H1 (cell line): ENCODE data around the gene CD63. TPM values are rescaled to one million over a fixed set of nuclear protein-coding genes. Genes with fewer than 3 reads are reported as not detected.

Experiments used
- CTCF ChIA-PET: fragments of 300-600 bp; sonication (Branson Sonifier 250); formaldehyde crosslinking; loops from one replicate; lab custom pipeline; 2021; ENCODE audit not compliant: partially characterized antibody; lab: Charles Lee
- POLR2A ChIA-PET: fragments of 300-600 bp; sonication (Branson Sonifier 250); formaldehyde crosslinking; loops from one replicate; lab custom pipeline; 2021; ENCODE audit warnings: inconsistent platforms; ENCODE audit not compliant: partially characterized antibody; lab: Charles Lee
- DNase-seq, 2 experiments: peaks; one replicate each; pipeline versions ENCODE4 v3.0.0 to v3.0.0-alpha.2; 2010 to 2022; ENCODE audit warnings: low spot score in 2 of 2, low read depth in 1 of 2, mixed read lengths in 1 of 2
- FAIRE-seq: peaks from 2 replicates; lab custom pipeline; 2011; peaks lifted over from hg19 to GRCh38; lab: Jason Lieb, UNC
- H2AFZ ChIP-seq: 2 replicates; pipeline ENCODE4 v1.8.1; 2012; ENCODE audit warnings: low read length, inconsistent platforms
- H2AK5ac ChIP-seq: 2 replicates; pipeline ENCODE4 v1.6.1; 2013; ENCODE audit warnings: low read depth, low read length
- H2BK120ac ChIP-seq: replicated peaks from 2 replicates; pipeline ENCODE3; 2013; ENCODE audit warnings: low read depth, low read length, inconsistent platforms
- H2BK12ac ChIP-seq: 2 replicates; pipeline ENCODE4 v1.6.1; 2013; ENCODE audit warnings: low read depth, low read length
- H2BK15ac ChIP-seq: 2 replicates; pipeline ENCODE4 v1.6.1; 2013; ENCODE audit warnings: low read length
- H2BK20ac ChIP-seq: 2 replicates; pipeline ENCODE4 v1.6.1; 2013; ENCODE audit warnings: low read length
- H2BK5ac ChIP-seq: 2 replicates; pipeline ENCODE4 v1.6.1; 2013; ENCODE audit warnings: low read depth, low read length
- H3K14ac ChIP-seq: 2 replicates; pipeline ENCODE4 v1.6.1; 2013; ENCODE audit warnings: inconsistent platforms; ENCODE audit not compliant: insufficient read length
- H3K18ac ChIP-seq: 2 replicates; pipeline ENCODE4 v1.6.1; 2013; ENCODE audit warnings: low read length; ENCODE audit errors: extremely low read depth
- H3K23ac ChIP-seq: 2 replicates; pipeline ENCODE4 v1.6.1; 2013; ENCODE audit warnings: inconsistent platforms; ENCODE audit not compliant: insufficient read length
- H3K23me2 ChIP-seq: 2 replicates; pipeline ENCODE4 v1.6.1; 2013; ENCODE audit warnings: low read depth, low read length
- H3K27ac ChIP-seq: 2 replicates; pipeline ENCODE4 v1.6.1; 2011; ENCODE audit warnings: low read depth, low read length, inconsistent platforms
- H3K27me3 ChIP-seq, 4 experiments: replicated peaks in 1 of 4; 1 replicate in 1 of 4; 2 replicates in 3 of 4; pipeline versions ENCODE4 v1.6.1 to v1.8.1; 2011 to 2013; ENCODE audit warnings: low read length in 3 of 4, mild to moderate bottlenecking in 3 of 4, inconsistent platforms in 2 of 4, mixed read lengths in 2 of 4, moderate library complexity in 1 of 4; ENCODE audit not compliant: control insufficient read depth in 3 of 4, insufficient read depth in 3 of 4; ENCODE audit errors: extremely low read depth in 1 of 4
- H3K36me3 ChIP-seq, 4 experiments: 2 replicates each; pipeline versions ENCODE4 v1.6.1 to v1.8.1; 2011 to 2013; ENCODE audit warnings: mild to moderate bottlenecking in 4 of 4, low read length in 3 of 4, moderate library complexity in 2 of 4, control low read depth in 1 of 4, inconsistent platforms in 1 of 4; ENCODE audit not compliant: insufficient read depth in 4 of 4, control insufficient read depth in 2 of 4
- H3K4ac ChIP-seq: replicated peaks from 2 replicates; pipeline ENCODE3; 2013; ENCODE audit warnings: low read length, low read depth, mixed read lengths, inconsistent platforms; ENCODE audit not compliant: insufficient read length
- H3K4me1 ChIP-seq, 4 experiments: replicated peaks in 1 of 4; 1 replicate in 1 of 4; 2 replicates in 3 of 4; pipeline versions ENCODE4 v1.6.1 to v1.8.1; 2011 to 2013; ENCODE audit warnings: low read length in 3 of 4, inconsistent platforms in 2 of 4, mixed read lengths in 1 of 4; ENCODE audit not compliant: insufficient read depth in 4 of 4, control insufficient read depth in 3 of 4
- H3K4me2 ChIP-seq, 2 experiments: 2 replicates each; pipeline versions ENCODE4 v1.6.1 to v1.8.1; 2011 to 2013; ENCODE audit warnings: low read depth in 2 of 2, low read length in 2 of 2, control low read depth in 1 of 2, inconsistent platforms in 1 of 2, mild to moderate bottlenecking in 1 of 2; ENCODE audit not compliant: insufficient read depth in 1 of 2
- H3K4me3 ChIP-seq, 4 experiments: fragments of 200-600, 300-600 bp in 1 of 4; sonication (generic), shearing (Covaris generic), sonication (Bioruptor Twin) in 1 of 4; 2 replicates each; pipeline versions ENCODE4 v1.5.1 to v1.8.1; 2011 to 2016; ENCODE audit warnings: low read length in 4 of 4, low read depth in 3 of 4, control low read depth in 2 of 4, inconsistent platforms in 2 of 4, mild to moderate bottlenecking in 2 of 4, mixed read lengths in 1 of 4, moderate library complexity in 1 of 4; ENCODE audit not compliant: insufficient read depth in 2 of 4; ENCODE audit errors: extremely low read depth in 1 of 4
- H3K56ac ChIP-seq: replicated peaks from 2 replicates; pipeline ENCODE3; 2013; ENCODE audit warnings: low read depth, mild to moderate bottlenecking, mixed read lengths, low read length, inconsistent platforms; ENCODE audit not compliant: insufficient read length
- H3K79me1 ChIP-seq: 2 replicates; pipeline ENCODE4 v1.6.1; 2013; ENCODE audit warnings: low read depth, low read length, control low read depth
- H3K79me2 ChIP-seq, 2 experiments: 2 replicates each; pipeline versions ENCODE4 v1.6.1 to v1.8.1; 2012 to 2013; ENCODE audit warnings: low read length in 2 of 2, mild to moderate bottlenecking in 2 of 2, inconsistent platforms in 1 of 2; ENCODE audit not compliant: insufficient read depth in 2 of 2, control insufficient read depth in 1 of 2
- H3K9ac ChIP-seq, 4 experiments: replicated peaks in 1 of 4; 1 replicate in 1 of 4; 2 replicates in 3 of 4; pipeline versions ENCODE4 v1.6.1 to v1.8.1; 2011 to 2013; ENCODE audit warnings: low read depth in 3 of 4, low read length in 3 of 4, control low read depth in 2 of 4, mild to moderate bottlenecking in 2 of 4, moderate library complexity in 2 of 4, inconsistent platforms in 1 of 4; ENCODE audit errors: extremely low read depth in 1 of 4
- H3K9me3 ChIP-seq, 2 experiments: 2 replicates each; pipeline versions ENCODE4 v1.6.1 to v1.8.1; 2012 to 2013; ENCODE audit warnings: mild to moderate bottlenecking in 2 of 2, moderate library complexity in 2 of 2, control low read depth in 1 of 2, inconsistent platforms in 1 of 2, low read depth in 1 of 2, low read length in 1 of 2, mixed read lengths in 1 of 2; ENCODE audit not compliant: insufficient read depth in 2 of 2
- H4K20me1 ChIP-seq, 2 experiments: replicated peaks in 1 of 2; 2 replicates each; pipeline versions ENCODE3 to v1.8.1; 2011 to 2013; ENCODE audit warnings: inconsistent platforms in 2 of 2, low read length in 2 of 2, mild to moderate bottlenecking in 1 of 2; ENCODE audit not compliant: insufficient read depth in 2 of 2, control insufficient read depth in 1 of 2
- H4K5ac ChIP-seq: 2 replicates; pipeline ENCODE4 v1.6.1; 2013; ENCODE audit warnings: low read length, low read depth, mixed read lengths, inconsistent platforms; ENCODE audit not compliant: insufficient read length
- H4K8ac ChIP-seq: 2 replicates; pipeline ENCODE4 v1.8.0; 2013; ENCODE audit warnings: mild to moderate bottlenecking, moderate library complexity, low read length, inconsistent platforms; ENCODE audit not compliant: insufficient read depth; ENCODE audit errors: extremely low read depth
- H4K91ac ChIP-seq: replicated peaks from 2 replicates; pipeline ENCODE3; 2013; ENCODE audit warnings: low read length, mixed read lengths, inconsistent platforms; ENCODE audit not compliant: insufficient read length
- BCL11A ChIP-seq, 2 experiments: IDR thresholded peaks; one replicate each; pipeline ENCODE4 v1.6.1; 2011; ENCODE audit warnings: low read depth in 2 of 2, low read length in 2 of 2, mild to moderate bottlenecking in 2 of 2
- CHD1 ChIP-seq: IDR thresholded peaks from 2 replicates; pipeline ENCODE4 v1.6.1; 2012; ENCODE audit warnings: low read depth, low read length, improper control_type of control experiment
- EP300 ChIP-seq, 2 experiments: IDR thresholded peaks; 1 replicate in 1 of 2; 2 replicates in 1 of 2; pipeline ENCODE4 v1.6.1; 2011 to 2012; ENCODE audit warnings: low read depth in 2 of 2, low read length in 2 of 2, mild to moderate bottlenecking in 2 of 2, borderline replicate concordance in 1 of 2, inconsistent platforms in 1 of 2, moderate library complexity in 1 of 2
- EZH2 ChIP-seq: fragments of 200-600 bp; sonication (generic); IDR thresholded peaks from 2 replicates; pipeline ENCODE4 v1.7.1; 2012; ENCODE audit warnings: low read depth, mild to moderate bottlenecking, moderate library complexity, low read length, inconsistent platforms; ENCODE audit not compliant: severe bottlenecking
- FOSL1 ChIP-seq: IDR thresholded peaks from 2 replicates; pipeline ENCODE4 v1.6.1; 2011; ENCODE audit warnings: mild to moderate bottlenecking, low read depth, low read length, moderate library complexity; ENCODE audit not compliant: insufficient read depth
- GABPA ChIP-seq: IDR thresholded peaks from 2 replicates; pipeline ENCODE4 v1.6.1; 2011; ENCODE audit warnings: mild to moderate bottlenecking, low read length, moderate library complexity, borderline replicate concordance; ENCODE audit not compliant: insufficient read depth
- JUN ChIP-seq: IDR thresholded peaks from 2 replicates; pipeline ENCODE4 v1.6.1; 2011; ENCODE audit warnings: low read depth, mild to moderate bottlenecking, improper control_type of control experiment, low read length
- JUND ChIP-seq: IDR thresholded peaks from 2 replicates; pipeline ENCODE4 v1.6.1; 2011; ENCODE audit warnings: mild to moderate bottlenecking, improper control_type of control experiment, low read length
- NANOG ChIP-seq: IDR thresholded peaks from 2 replicates; pipeline ENCODE4 v1.6.1; 2011; ENCODE audit warnings: low read length, low read depth, mild to moderate bottlenecking, inconsistent platforms; ENCODE audit not compliant: insufficient read depth, poor library complexity, severe bottlenecking
- POU5F1 ChIP-seq: IDR thresholded peaks from 2 replicates; pipeline ENCODE4 v1.6.1; 2011; ENCODE audit warnings: low read depth, mild to moderate bottlenecking, low read length, moderate library complexity
- SIRT6 ChIP-seq: IDR thresholded peaks from one replicate; pipeline ENCODE4 v1.7.1; 2012; ENCODE audit warnings: low read length, inconsistent platforms
- SP1 ChIP-seq: IDR thresholded peaks from 2 replicates; pipeline ENCODE4 v1.6.1; 2011; ENCODE audit warnings: low read depth, low read length
- WGBS, 2 experiments: shearing (Covaris generic) in 1 of 2; methylation state at CpG; one replicate each; pipeline versions ENCODE4 v1.1.6 to v1.1.7; 2013 to 2015; ENCODE audit warnings: low lambda C conversion rate in 2 of 2, mixed read lengths in 2 of 2, inconsistent platforms in 1 of 2, low coverage in 1 of 2, missing lambda C conversion rate in 1 of 2; ENCODE audit not compliant: insufficient replicate concordance in 2 of 2, insufficient coverage in 1 of 2, insufficient read length in 1 of 2; ENCODE audit errors: extremely low coverage in 1 of 2, missing lambda C conversion rate in 1 of 2; 5-methylcytosine and 5-hydroxymethylcytosine counted together
- polyA plus RNA-seq, 7 experiments: library from polyadenylated mRNA; depleted of rRNA in 3 of 7; stranded (reverse) in 5 of 7; unstranded in 2 of 7; fragments of >200 nt in 5 of 7; fragments of 200-250 nt in 2 of 7; gene quantifications; 1 replicate in 5 of 7; 2 replicates in 1 of 7; 4 replicates in 1 of 7; pipeline versions ENCODE4 v1.2.1 to v1.2.3, GENCODE V29; 2011 to 2013; ENCODE audit warnings: missing spikeins in 2 of 7, mixed read lengths in 2 of 7
- total RNA-seq: library from RNA; stranded (reverse); fragmentation: NEBNext Ultra II Directional; extraction: Animal tissue kit (Norgen Biotek cat#: 25700); gene quantifications from 2 replicates; pipeline ENCODE4 v1.2.1, GENCODE V29; 2021

CD63 gene
- total and polyA plus RNA-seq, 2 of the 8 experiments (the other 6 are each of a cell fraction or from before 2014, with no cell fraction given): 440 to 526 TPM

DNA sequence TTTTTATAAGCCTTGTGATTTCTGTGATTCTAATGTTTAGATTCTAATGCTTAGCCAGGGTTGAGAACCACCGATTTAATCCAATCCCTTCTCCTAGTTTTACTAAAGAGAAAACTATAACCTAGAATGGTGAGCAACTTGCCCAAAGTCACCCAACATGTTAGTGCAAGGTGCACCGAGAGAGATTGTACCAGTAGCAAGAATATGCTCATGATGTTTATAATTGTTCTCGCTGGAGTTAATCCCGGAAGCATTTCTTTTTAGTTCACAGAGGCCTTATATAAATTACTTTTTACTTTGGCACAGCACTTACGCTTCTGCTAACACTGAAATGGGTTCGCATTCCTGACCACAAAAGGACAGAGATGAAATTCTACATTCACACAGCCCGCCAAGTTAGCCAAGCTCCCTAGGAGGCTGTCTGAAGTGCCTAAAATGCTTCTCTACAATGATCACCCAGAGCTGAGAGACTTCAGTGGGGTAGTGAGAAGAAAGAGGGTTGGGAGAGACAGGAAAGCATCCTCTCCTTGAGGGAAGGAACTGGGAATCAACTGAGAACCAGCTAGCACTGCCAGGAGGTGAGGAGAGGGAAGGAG lies 13.5 kb downstream of the CD63 start:
- Histone ChIP-seq H3K14ac (no peak overlapping the region), H3K4me3 (peak overlapping the region; percentile 77 to 95 (median 87)), H3K4ac (no peak overlapping the region), H4K8ac (peak overlapping the region; percentile 53; the same call in 1 of the 2 replicates), H2BK20ac (no peak overlapping the region), H4K91ac (no peak overlapping the region), H4K5ac (no peak overlapping the region), H2BK12ac (no peak overlapping the region), H3K36me3 (no peaks in the 10 kb centered on the region), H3K79me1 (peaks cover 5% of the 10 kb centered on the region), H3K23ac (no peak overlapping the region), H2BK5ac (no peak overlapping the region; the same call in none of the 2 replicates), H3K23me2 (peaks cover 12% of the 10 kb centered on the region), H3K27ac (no peak overlapping the region), H3K4me1 (peaks cover 10 to 25% (median 19%) of the 10 kb centered on the region in 4 experiments), H3K27me3 (no peaks in the 10 kb centered on the region; a peak in 2 of 7 replicates), H3K9ac (peak overlapping the region in 1 of 4 experiments; percentile 74; a peak in 3 of 7 replicates), H2BK120ac (no peak overlapping the region), H3K79me2 (peaks cover 0 to 9% of the 10 kb centered on the region in 2 experiments; a peak in 1 of 4 replicates), H4K20me1 (no peaks in the 10 kb centered on the region), H3K56ac (no peak overlapping the region), H2AFZ (peak overlapping the region; percentile 52), H2AK5ac (no peak overlapping the region), H3K18ac (0 out of 2 replicates have a peak overlapping the region, but pooled peaks have one; percentile 40), H3K4me2 (peak overlapping the region; percentile 87 to 89), H2BK15ac (peak overlapping the region; percentile 75; the same call in 1 of the 2 replicates), H3K9me3 (no peaks in the 10 kb centered on the region)
- ChIA-PET CTCF (interaction anchor here (0.5 to 11.1 kb wide), 11 partner anchors 9 to 954 kb away, joined by 3 to 229 read pairs (median 3); partner anchors contain the start of genes CD63 and ITGA7), POLR2A (interaction anchor here (0.7 to 8.3 kb wide), 14 partner anchors 8 to 708 kb away, joined by 3 to 103 read pairs (median 4); partner anchors contain the start of genes CD63, ITGA7 and MMP19)
- FAIRE-seq: no peak
- no peak for DNase-seq
- WGBS, 2 experiments: 71% methylated on average over 7 of the region's 7 CpGs; no CpG with 5 or more reads in 1 of the 2 experiments
- no peak for TF ChIP-seq GABPA
- TF ChIP-seq EP300 (IDR thresholded peaks at IDR 0.05; ENCODE audit: borderline replicate concordance in 1 of 2, low read depth in 2 of 2, low read length in 2 of 2): no peak
- no peak for TF ChIP-seq SIRT6
- TF ChIP-seq BCL11A (IDR thresholded peaks at IDR 0.05; ENCODE audit: low read depth in 2 of 2, low read length in 2 of 2): no peak
- no peak for TF ChIP-seq CHD1
- no peak for TF ChIP-seq SP1
- no peak for TF ChIP-seq POU5F1
- no peak for TF ChIP-seq EZH2
- no peak for TF ChIP-seq JUND
- no peak for TF ChIP-seq FOSL1
- TF ChIP-seq NANOG: no peak
- no peak for TF ChIP-seq JUN
